Caco-2 (cell line): ENCODE data around the gene ZMYND8. TPM values are rescaled to one million over a fixed set of nuclear protein-coding genes. Genes with fewer than 3 reads are reported as not detected.
A peak's percentile ranks its signal among the peaks of the same experiment; 100 is the strongest.

Source experiments
- BruUV-seq: library from RNA; stranded (reverse); fragments of 400-500 nt; replicated peaks from 2 replicates; lab custom pipeline; 2021; lab: Mats Ljungman, UMichigan
- CTCF ChIA-PET: fragments of 300-600 bp; sonication (Branson Sonifier 250); formaldehyde crosslinking; loops from one replicate; lab custom pipeline; 2022; ENCODE audit warnings: antibody characterized with exemption; lab: Charles Lee
- POLR2A ChIA-PET: fragments of 300-600 bp; sonication (Branson Sonifier 250); formaldehyde crosslinking; loops from one replicate; lab custom pipeline; 2022; ENCODE audit warnings: antibody characterized with exemption; lab: Charles Lee
- DNase-seq, 2 experiments: peaks; one replicate each; pipeline versions ENCODE4 v3.0.0 to v3.0.0-alpha.2; 2020 to 2022
- H3K27me3 ChIP-seq: replicated peaks from 2 replicates; pipeline ENCODE4 v1.6.0; 2011; ENCODE audit warnings: low read length; ENCODE audit not compliant: control insufficient read depth, insufficient read depth
- H3K36me3 ChIP-seq: 2 replicates; pipeline ENCODE4 v1.5.1; 2011; ENCODE audit warnings: low read length; ENCODE audit not compliant: control insufficient read depth, insufficient read depth
- H3K4me1 ChIP-seq: fragments of 250-450 bp; sonication (Bioruptor Pico); 2 replicates; pipeline ENCODE4 v1.5.1; 2020; ENCODE audit warnings: mild to moderate bottlenecking
- H3K4me3 ChIP-seq: 2 replicates; pipeline ENCODE4 v1.5.1; 2011; ENCODE audit warnings: low read depth, mild to moderate bottlenecking, control low read depth, low read length
- H3K9me3 ChIP-seq: fragments of 250-450 bp; sonication (Bioruptor Pico); 2 replicates; pipeline ENCODE4 v1.5.1; 2020; ENCODE audit warnings: mild to moderate bottlenecking, moderate library complexity
- H3K27ac Mint-ChIP-seq: one replicate; pipeline ENCODE4 v1.8.0; 2022; ENCODE audit warnings: mixed read lengths; ENCODE audit not compliant: unreplicated experiment
- H3K27me3 Mint-ChIP-seq: one replicate; pipeline ENCODE4 v1.8.0; 2022; ENCODE audit warnings: mixed read lengths; ENCODE audit not compliant: insufficient read depth, unreplicated experiment
- H3K36me3 Mint-ChIP-seq: one replicate; pipeline ENCODE4 v1.8.0; 2022; ENCODE audit warnings: mild to moderate bottlenecking, mixed read lengths; ENCODE audit not compliant: insufficient read depth, unreplicated experiment
- H3K4me1 Mint-ChIP-seq: one replicate; pipeline ENCODE4 v1.8.0; 2022; ENCODE audit warnings: low read depth, mixed read lengths; ENCODE audit not compliant: unreplicated experiment
- H3K4me3 Mint-ChIP-seq: one replicate; pipeline ENCODE4 v1.8.0; 2022; ENCODE audit warnings: mild to moderate bottlenecking, moderate library complexity, mixed read lengths; ENCODE audit not compliant: unreplicated experiment
- H3K9me3 Mint-ChIP-seq: one replicate; pipeline ENCODE4 v1.8.0; 2022; ENCODE audit warnings: mixed read lengths; ENCODE audit not compliant: unreplicated experiment
- CTCF ChIP-seq, 2 experiments: fragments of 200-600 bp in 1 of 2; IDR thresholded peaks; 1 replicate in 1 of 2; 2 replicates in 1 of 2; pipeline versions ENCODE4 v1.5.1 to v1.8.0; 2011 to 2022; ENCODE audit warnings: antibody characterized with exemption in 1 of 2, control low read depth in 1 of 2, inconsistent platforms in 1 of 2, low read depth in 1 of 2, low read length in 1 of 2, mild to moderate bottlenecking in 1 of 2, moderate library complexity in 1 of 2; ENCODE audit not compliant: insufficient read depth in 1 of 2, severe bottlenecking in 1 of 2, unreplicated experiment in 1 of 2
- intact Hi-C: fragments of 100-400 bp; cut with micrococcal nuclease; formaldehyde crosslinking; loops from one replicate; pipeline ENCODE4 v1.10.0; 2022; ENCODE audit not compliant: unreplicated experiment
- total RNA-seq: library from RNA; stranded (reverse); gene quantifications from 2 replicates; pipeline ENCODE4 v1.2.3, GENCODE V29; 2022

The ZMYND8 gene
- total RNA-seq, 1 experiment from 2014 or later: 194 TPM

- BruUV-seq: no TSS peak
- peak overlapping the region; percentile 95 for H3K4me3 Mint-ChIP-seq
- intact Hi-C loops: no loop called here
- H3K27ac Mint-ChIP-seq: peak overlapping the region; percentile 100
- H3K36me3 Mint-ChIP-seq: peaks cover 53% of the 10 kb centered on the region
- H3K27me3 Mint-ChIP-seq: no peaks in the 10 kb centered on the region
- Histone ChIP-seq H3K36me3 (peaks cover 2% of the 10 kb centered on the region; the same call in 1 of the 2 replicates), H3K9me3 (no peaks in the 10 kb centered on the region), H3K4me1 (peaks cover 68% of the 10 kb centered on the region), H3K27me3 (no peaks in the 10 kb centered on the region), H3K4me3 (peak overlapping the region; percentile 38)
- CTCF ChIA-PET: interaction anchor here (0.5 to 10.2 kb wide), 5 partner anchors 27 to 267 kb away, joined by 3 to 306 read pairs (median 5); no protein-coding TSS in a partner anchor
- H3K4me1 Mint-ChIP-seq: peaks cover 49% of the 10 kb centered on the region
- no peak for DNase-seq
- POLR2A ChIA-PET: interaction anchor here (1.0 to 1.2 kb wide), 2 partner anchors 19 to 33 kb away, joined by 4 to 19 read pairs; no protein-coding TSS in a partner anchor
- no peaks in the 10 kb centered on the region for H3K9me3 Mint-ChIP-seq
- TF ChIP-seq CTCF (IDR thresholded peaks at IDR 0.05; ENCODE audit: insufficient read depth in 1 of 2, low read depth in 1 of 2, low read length in 1 of 2, severe bottlenecking in 1 of 2, unreplicated experiment in 1 of 2): no peak
Measured at GRCh38 chr20:47354464-47354713, 2.1 kb downstream of the ZMYND8 start.

- DNase-seq: no peak
- Mint-ChIP-seq H3K27me3 (no peaks in the 10 kb centered on the region), H3K4me1 (peaks cover 44% of the 10 kb centered on the region), H3K27ac (peak overlapping the region; percentile 100), H3K4me3 (peak overlapping the region; percentile 95), H3K9me3 (no peaks in the 10 kb centered on the region), H3K36me3 (peaks cover 48% of the 10 kb centered on the region)
- ChIA-PET POLR2A (interaction anchor here (1.0 to 1.2 kb wide), 2 partner anchors 19 to 33 kb away, joined by 4 to 19 read pairs; no protein-coding TSS in a partner anchor), CTCF (interaction anchor here (0.6 to 10.2 kb wide), 4 partner anchors 25 to 80 kb away, joined by 3 to 306 read pairs (median 4); no protein-coding TSS in a partner anchor)
- H3K27me3 ChIP-seq: no peaks in the 10 kb centered on the region
- H3K4me3 ChIP-seq: peak overlapping the region; percentile 38
- no TSS peak for BruUV-seq
- no peaks in the 10 kb centered on the region for H3K9me3 ChIP-seq
- peaks cover 73% of the 10 kb centered on the region for H3K4me1 ChIP-seq
- H3K36me3 ChIP-seq: peaks cover 2% of the 10 kb centered on the region; the same call in 1 of the 2 replicates
- intact Hi-C loops: no loop called here
- no peak for TF ChIP-seq CTCF (IDR thresholded peaks at IDR 0.05; ENCODE audit: insufficient read depth in 1 of 2, low read depth in 1 of 2, low read length in 1 of 2, severe bottlenecking in 1 of 2, unreplicated experiment in 1 of 2)
Measured at GRCh38 chr20:47353692-47354463, 2.6 kb downstream of the ZMYND8 start.

- Mint-ChIP-seq H3K9me3 (no peaks in the 10 kb centered on the region), H3K27ac (peak overlapping the region; percentile 100), H3K4me1 (peaks cover 42% of the 10 kb centered on the region), H3K27me3 (no peaks in the 10 kb centered on the region), H3K36me3 (peaks cover 45% of the 10 kb centered on the region), H3K4me3 (peak overlapping the region; percentile 95)
- Histone ChIP-seq H3K9me3 (no peaks in the 10 kb centered on the region), H3K4me1 (peaks cover 73% of the 10 kb centered on the region), H3K36me3 (peaks cover 2% of the 10 kb centered on the region; the same call in 1 of the 2 replicates), H3K27me3 (no peaks in the 10 kb centered on the region), H3K4me3 (no peak overlapping the region)
- POLR2A ChIA-PET: no interaction called here
- CTCF ChIA-PET: interaction anchor here (0.6 to 10.2 kb wide), 4 partner anchors 25 to 80 kb away, joined by 3 to 306 read pairs (median 4); no protein-coding TSS in a partner anchor
- intact Hi-C loops: no loop called here
- no peak for DNase-seq
- no TSS peak for BruUV-seq
- no peak for TF ChIP-seq CTCF (IDR thresholded peaks at IDR 0.05; ENCODE audit: insufficient read depth in 1 of 2, low read depth in 1 of 2, low read length in 1 of 2, severe bottlenecking in 1 of 2, unreplicated experiment in 1 of 2)
Measured at GRCh38 chr20:47353239-47353691, 3.2 kb downstream of the ZMYND8 start.
